Right lobe of liver (tissue), 4 donors: ENCODE measurements around the gene TTC24.

Source experiments
- CTCF ChIP-seq, 4 donors: fragments of 200-600 bp in 3 of 4; fragments of 450-650 bp in 1 of 4; IDR thresholded peaks; one replicate each; pipeline versions ENCODE4 v1.5.1 to v1.8.0; 2016 to 2022; ENCODE audit warnings: antibody characterized with exemption in 4 of 4, mild to moderate bottlenecking in 2 of 4
- POLR2A ChIP-seq: fragments of 450-650 bp; IDR thresholded peaks from one replicate; pipeline ENCODE4 v1.6.1; 2017; ENCODE audit warnings: antibody characterized with exemption, mild to moderate bottlenecking
- donor health status: DM: no; HTN: no; CAD: no.
- donor health status: DM: no; HTN: no; CAD: no.
- donor health status: DM: no; HTN: yes; CAD: no.

- no peak for TF ChIP-seq CTCF (IDR thresholded peaks at IDR 0.05)
- no peak for TF ChIP-seq POLR2A
Measured at GRCh38 chr1:156582388-156583017, 3.0 kb downstream of the TTC24 start.
